ENCODE measurements around the gene ZDHHC9. TPM values are rescaled to one million over a fixed set of nuclear protein-coding genes. Genes with fewer than 3 reads are reported as not detected.

The ZDHHC9 gene
- total and polyA plus RNA-seq, 2 of the 4 experiments (the other 2 are of a cell fraction) = 17.7 to 28.4 TPM

- dilution Hi-C loops (cut with HindIII; ENCODE audit: low sequenced_read_pairs, unreplicated experiment) (no loop called here), in situ Hi-C loops (cut with MboI; ENCODE audit: low sequenced_read_pairs) (no loop called here), intact Hi-C loops (cut with micrococcal nuclease) (no loop called here)
- Histone ChIP-seq H3K9me3 (ENCODE audit: control insufficient read depth, insufficient read depth, low read length) (no peaks in the 10 kb centered on the region), H3K56ac (ENCODE audit: extremely low read depth, insufficient read depth, low read length) (peak overlapping the region; percentile 32; the same call in 1 of the 2 replicates), H3K18ac (ENCODE audit: low read depth, low read length) (no peak overlapping the region), H2BK120ac (ENCODE audit: low read depth, low read length) (no peak overlapping the region), H3K27ac (ENCODE audit: insufficient read depth, low read length) (peak overlapping the region; percentile 19), H4K5ac (ENCODE audit: low read depth, low read length) (no peak overlapping the region), H4K91ac (ENCODE audit: insufficient read depth, low read depth, low read length) (peak overlapping the region; percentile 21; the same call in 1 of the 2 replicates), H3K27me3 (ENCODE audit: control insufficient read depth, insufficient read depth, low read length) (peaks cover 5% of the 10 kb centered on the region; the same call in 1 of the 2 replicates), H2BK5ac (ENCODE audit: low read depth, low read length, poor library complexity, severe bottlenecking) (peak overlapping the region; percentile 10), H3K9me1 (ENCODE audit: insufficient read depth, low read length) (no peaks in the 10 kb centered on the region; the same call in 1 of the 2 replicates), H3K4me3 (ENCODE audit: insufficient read depth, low read depth, low read length) (peak overlapping the region; percentile 70), H3K4ac (ENCODE audit: low read depth, low read length) (peak overlapping the region; percentile 67), H3K79me1 (ENCODE audit: low read depth in 1 of 2, low read length in 2 of 2) (peaks cover 5 to 31% of the 10 kb centered on the region in 2 experiments; a peak in 3 of 4 replicates), H2AK5ac (ENCODE audit: low read depth, low read length) (0 out of 2 replicates have a peak overlapping the region, but pooled peaks have one; percentile 3), H3K23ac (ENCODE audit: low read depth, low read length) (peak overlapping the region; percentile 17), H4K20me1 (ENCODE audit: insufficient read depth, low read length) (no peaks in the 10 kb centered on the region; the same call in none of the 2 replicates), H3K14ac (replicated peaks; ENCODE audit: low read depth, low read length) (peak overlapping the region; percentile 28; the same call in 1 of the 2 replicates), H2AFZ (replicated peaks; ENCODE audit: low read length, poor library complexity) (peak overlapping the region; percentile 90), H3K36me3 (ENCODE audit: control insufficient read depth, insufficient read depth, low read length) (peaks cover 6% of the 10 kb centered on the region), H4K8ac (ENCODE audit: low read depth in 2 of 2, low read length in 2 of 2) (peak overlapping the region; percentile 35 to 36; a peak in 1 of 4 replicates), H2BK20ac (ENCODE audit: low read depth, low read length) (no peak overlapping the region), H3K9ac (ENCODE audit: low read depth, low read length) (peak overlapping the region; percentile 39), H2AK9ac (replicated peaks; ENCODE audit: low read depth, low read length, poor library complexity) (peak overlapping the region; percentile 31), H2BK15ac (ENCODE audit: low read depth, low read length) (no peak overlapping the region), H3K4me1 (ENCODE audit: control insufficient read depth, insufficient read depth, low read length) (no peaks in the 10 kb centered on the region), H3K4me2 (ENCODE audit: low read depth, low read length) (peak overlapping the region; percentile 62)
- no TSS peak for BruUV-seq (replicated peaks)
- ChIA-PET POLR2A (ENCODE audit: unreplicated experiment) (no interaction called here), CTCF (no interaction called here)
- TF ChIP-seq POLR2A (IDR thresholded peaks at IDR 0.05; ENCODE audit: low read depth, low read length) (no peak), MAZ (IDR thresholded peaks at IDR 0.05; ENCODE audit: borderline replicate concordance, low read depth, low read length) (no peak), RCOR1 (IDR thresholded peaks at IDR 0.05; ENCODE audit: insufficient replicate concordance, low read length) (no peak), CTCF (conservative IDR thresholded peaks at IDR 0.05; ENCODE audit: low read depth, low read length) (no peak), CHD1 (IDR thresholded peaks at IDR 0.05; ENCODE audit: low read depth, low read length) (no peak), MXI1 (IDR thresholded peaks at IDR 0.05; ENCODE audit: borderline replicate concordance, low read depth, low read length) (no peak; the same call in 1 of the 2 replicates), CEBPB (IDR thresholded peaks at IDR 0.05; ENCODE audit: low read depth, low read length) (no peak), USF2 (IDR thresholded peaks at IDR 0.05; ENCODE audit: low read depth, low read length) (no peak), NFE2L2 (IDR thresholded peaks at IDR 0.05; ENCODE audit: low read depth, low read length) (no peak), BHLHE40 (IDR thresholded peaks at IDR 0.05; ENCODE audit: low read depth, low read length) (no peak), MAFK (IDR thresholded peaks at IDR 0.05; ENCODE audit: low read depth, low read length) (no peak), SMC3 (IDR thresholded peaks at IDR 0.05; ENCODE audit: low read depth, low read length) (no peak), RAD21 (IDR thresholded peaks at IDR 0.05; ENCODE audit: low read length) (no peak)
- TF ChIP-seq, protein P1, sequence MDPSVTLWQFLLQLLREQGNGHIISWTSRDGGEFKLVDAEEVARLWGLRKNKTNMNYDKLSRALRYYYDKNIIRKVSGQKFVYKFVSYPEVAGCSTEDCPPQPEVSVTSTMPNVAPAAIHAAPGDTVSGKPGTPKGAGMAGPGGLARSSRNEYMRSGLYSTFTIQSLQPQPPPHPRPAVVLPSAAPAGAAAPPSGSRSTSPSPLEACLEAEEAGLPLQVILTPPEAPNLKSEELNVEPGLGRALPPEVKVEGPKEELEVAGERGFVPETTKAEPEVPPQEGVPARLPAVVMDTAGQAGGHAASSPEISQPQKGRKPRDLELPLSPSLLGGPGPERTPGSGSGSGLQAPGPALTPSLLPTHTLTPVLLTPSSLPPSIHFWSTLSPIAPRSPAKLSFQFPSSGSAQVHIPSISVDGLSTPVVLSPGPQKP (IDR thresholded peaks at IDR 0.05; ENCODE audit: borderline replicate concordance, low read depth, low read length) = no peak
- peak; percentile 49 for DNase-seq
- WGBS, 2 experiments (ENCODE audit: extremely low coverage in 2 of 2, insufficient read length in 1 of 2) = 41% methylated on average over 5 of the region's 17 CpGs; no CpG with 5 or more reads in 1 of the 2 experiments
- peak; percentile 13 for ATAC-seq (ENCODE audit: low read depth)
Measured at GRCh38 chrX:129842510-129843208, 1.0 kb downstream of the ZDHHC9 start.

All from IMR-90 (cell line).